GM23338 (cell line): ENCODE measurements around the gene CFAP100. TPM values are rescaled to one million over a fixed set of nuclear protein-coding genes. Genes with fewer than 3 reads are reported as not detected.

Experiments used
- ATAC-seq: fragments of 200-7000 bp; cut with Tn5 transposase; 3 replicates; pipeline ENCODE4 v1.9.1; 2020
- DNase-seq: peaks from one replicate; pipeline ENCODE4 v3.0.0-alpha.2; 2015; ENCODE audit warnings: low spot score
- H2AFZ ChIP-seq: fragments of 200-600 bp; sonication (generic); 2 replicates; pipeline ENCODE4 v1.8.0; 2016; ENCODE audit warnings: antibody characterized with exemption, mild to moderate bottlenecking, moderate library complexity
- H3F3A ChIP-seq: fragments of 200-600 bp; sonication (generic); replicated peaks from 2 replicates; pipeline ENCODE4 v1.8.0; 2017; ENCODE audit warnings: antibody characterized with exemption, mixed run types, low read depth
- H3K27ac ChIP-seq: fragments of 200-600 bp; sonication (generic); 2 replicates; pipeline ENCODE4 v1.6.1; 2016; ENCODE audit warnings: low read depth
- H3K27me3 ChIP-seq: fragments of 200-600 bp; sonication (generic); 2 replicates; pipeline ENCODE4 v1.8.0; 2016; ENCODE audit warnings: mild to moderate bottlenecking, mixed run types, moderate library complexity; ENCODE audit not compliant: insufficient read depth
- H3K36me3 ChIP-seq: fragments of 200-600 bp; sonication (generic); 2 replicates; pipeline ENCODE4 v1.8.0; 2016; ENCODE audit warnings: mild to moderate bottlenecking; ENCODE audit not compliant: insufficient read depth
- H3K4me1 ChIP-seq: fragments of 200-600 bp; sonication (generic); 2 replicates; pipeline ENCODE4 v1.8.0; 2016; ENCODE audit warnings: mild to moderate bottlenecking, moderate library complexity; ENCODE audit not compliant: insufficient read depth
- H3K4me2 ChIP-seq: fragments of 200-600 bp; sonication (generic); 2 replicates; pipeline ENCODE4 v1.7.1; 2017; ENCODE audit warnings: mixed run types
- H3K4me3 ChIP-seq: fragments of 200-600 bp; sonication (generic); 2 replicates; pipeline ENCODE4 v1.6.1; 2016; ENCODE audit warnings: mixed run types
- H3K79me2 ChIP-seq: fragments of 200-600 bp; sonication (generic); replicated peaks from 2 replicates; pipeline ENCODE4 v1.8.0; 2017; ENCODE audit warnings: mild to moderate bottlenecking; ENCODE audit not compliant: insufficient read depth
- H3K9me2 ChIP-seq: fragments of 200-600 bp; sonication (generic); 2 replicates; pipeline ENCODE4 v1.8.0; 2017; ENCODE audit not compliant: insufficient read depth
- H4K20me1 ChIP-seq: fragments of 200-600 bp; sonication (generic); replicated peaks from 2 replicates; pipeline ENCODE4 v1.8.0; 2017; ENCODE audit warnings: mild to moderate bottlenecking; ENCODE audit not compliant: insufficient read depth
- H3K27ac Mint-ChIP-seq: 2 replicates; pipeline ENCODE4 v1.8.0; 2020; ENCODE audit warnings: inconsistent platforms, mild to moderate bottlenecking, moderate library complexity, mixed read lengths
- H3K27me3 Mint-ChIP-seq: 3 replicates; pipeline ENCODE4 v1.8.0; 2022; ENCODE audit warnings: low read depth, mild to moderate bottlenecking, moderate library complexity, mixed read lengths, inconsistent platforms; ENCODE audit not compliant: insufficient read depth, poor library complexity
- H3K36me3 Mint-ChIP-seq: 3 replicates; pipeline ENCODE4 v1.8.0; 2021; ENCODE audit warnings: low read depth, mild to moderate bottlenecking, inconsistent platforms, moderate library complexity, mixed read lengths
- H3K4me1 Mint-ChIP-seq: 3 replicates; pipeline ENCODE4 v1.8.0; 2020; ENCODE audit warnings: mild to moderate bottlenecking, inconsistent platforms, mixed read lengths
- H3K4me3 Mint-ChIP-seq: 3 replicates; pipeline ENCODE4 v1.8.0; 2021; ENCODE audit warnings: moderate library complexity, mild to moderate bottlenecking, inconsistent platforms, mixed read lengths
- H3K9me3 Mint-ChIP-seq: 3 replicates; pipeline ENCODE4 v1.8.0; 2020; ENCODE audit warnings: moderate library complexity, mild to moderate bottlenecking, inconsistent platforms, mixed read lengths
- ETS1 ChIP-seq: IDR thresholded peaks from 2 replicates; pipeline ENCODE4 v1.6.1; 2016; ENCODE audit warnings: antibody characterized with exemption
- EZH2 ChIP-seq: fragments of 200-600 bp; sonication (generic); IDR thresholded peaks from one replicate; pipeline ENCODE4 v1.8.0; 2017; ENCODE audit warnings: antibody characterized with exemption, mild to moderate bottlenecking, low read depth; ENCODE audit not compliant: unreplicated experiment
- NANOG ChIP-seq: IDR thresholded peaks from 2 replicates; pipeline ENCODE4 v1.6.1; 2016; ENCODE audit warnings: antibody characterized with exemption, borderline replicate concordance
- STAT1 ChIP-seq: IDR thresholded peaks from one replicate; pipeline ENCODE4 v1.6.1; 2016; ENCODE audit warnings: antibody characterized with exemption; ENCODE audit not compliant: unreplicated experiment
- ZNF114 ChIP-seq: fragments of 250-450 bp; sonication (Bioruptor Pico); IDR thresholded peaks from 2 replicates; pipeline ENCODE4 v1.5.0; 2020; ENCODE audit warnings: mild to moderate bottlenecking, moderate library complexity
- ZNF462 ChIP-seq: fragments of 250-450 bp; sonication (Bioruptor Pico); IDR thresholded peaks from 2 replicates; pipeline ENCODE4 v1.5.0; 2020; ENCODE audit warnings: mild to moderate bottlenecking, moderate library complexity
- polyA plus RNA-seq: library from polyadenylated mRNA; unstranded; fragments of >200 nt; fragmentation: Nextera tagmentation; extraction: Ambion mirVana; gene quantifications from 2 replicates; pipeline ENCODE4 v1.2.1, GENCODE V29; 2016
- total RNA-seq: library from RNA; depleted of rRNA; stranded (reverse); fragments of >200 nt; shearing (Covaris generic); gene quantifications from 2 replicates; pipeline ENCODE4 v1.2.3, GENCODE V29; 2014
- TF ChIP-seq, protein P1 (sequence below): IDR thresholded peaks from one replicate; pipeline ENCODE4 v1.6.1; 2018; ENCODE audit warnings: antibody characterized with exemption; ENCODE audit not compliant: unreplicated experiment
- TF ChIP-seq, protein P2 (sequence below), 2 experiments: fragments of 200-600 bp in 1 of 2; sonication (generic) in 1 of 2; conservative IDR thresholded peaks; 2 replicates each; pipeline versions ENCODE4 v1.5.1 to v1.6.1; 2016 to 2017; ENCODE audit warnings: antibody characterized with exemption in 2 of 2, low read depth in 2 of 2, mild to moderate bottlenecking in 2 of 2, moderate library complexity in 1 of 2

The CFAP100 gene
- total and polyA plus RNA-seq, 2 experiments from 2014 or later = 0.07 TPM; not detected in 1

DNA sequence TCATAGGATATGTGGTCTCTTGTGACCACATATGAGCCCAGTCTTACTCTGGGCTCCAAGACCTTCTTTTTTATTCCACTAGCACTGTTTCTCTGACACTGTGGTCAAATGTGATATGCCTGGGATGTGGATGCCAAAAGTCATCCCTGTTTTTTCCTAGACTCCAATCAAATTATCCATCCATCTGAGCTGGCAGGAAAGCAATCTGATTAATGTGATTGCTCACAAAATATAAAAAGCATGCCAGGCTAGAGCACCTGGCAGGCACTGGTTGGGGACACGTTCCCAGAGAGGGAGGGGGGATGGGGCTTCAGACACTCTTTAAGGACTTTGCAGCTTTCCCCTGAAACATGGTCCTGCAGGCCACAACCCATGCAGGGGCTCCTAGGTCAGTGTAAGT lies 3.1 kb upstream of the CFAP100 start:
- Histone ChIP-seq H3K27me3 (peaks cover 42% of the 10 kb centered on the region), H3K79me2 (no peaks in the 10 kb centered on the region), H3K27ac (no peak overlapping the region), H3F3A (no peaks in the 10 kb centered on the region), H3K4me3 (no peak overlapping the region), H4K20me1 (no peaks in the 10 kb centered on the region), H3K4me2 (no peak overlapping the region), H3K36me3 (no peaks in the 10 kb centered on the region), H3K4me1 (peaks cover 4% of the 10 kb centered on the region; the same call in 1 of the 2 replicates), H2AFZ (no peak overlapping the region), H3K9me2 (no peaks in the 10 kb centered on the region)
- Mint-ChIP-seq H3K4me1 (peaks cover 11% of the 10 kb centered on the region), H3K9me3 (no peaks in the 10 kb centered on the region; the same call in 2 of the 3 replicates), H3K27me3 (peaks cover 36% of the 10 kb centered on the region), H3K36me3 (no peaks in the 10 kb centered on the region), H3K27ac (no peak overlapping the region), H3K4me3 (no peak overlapping the region)
- no peak for DNase-seq
- TF ChIP-seq, protein P1, sequence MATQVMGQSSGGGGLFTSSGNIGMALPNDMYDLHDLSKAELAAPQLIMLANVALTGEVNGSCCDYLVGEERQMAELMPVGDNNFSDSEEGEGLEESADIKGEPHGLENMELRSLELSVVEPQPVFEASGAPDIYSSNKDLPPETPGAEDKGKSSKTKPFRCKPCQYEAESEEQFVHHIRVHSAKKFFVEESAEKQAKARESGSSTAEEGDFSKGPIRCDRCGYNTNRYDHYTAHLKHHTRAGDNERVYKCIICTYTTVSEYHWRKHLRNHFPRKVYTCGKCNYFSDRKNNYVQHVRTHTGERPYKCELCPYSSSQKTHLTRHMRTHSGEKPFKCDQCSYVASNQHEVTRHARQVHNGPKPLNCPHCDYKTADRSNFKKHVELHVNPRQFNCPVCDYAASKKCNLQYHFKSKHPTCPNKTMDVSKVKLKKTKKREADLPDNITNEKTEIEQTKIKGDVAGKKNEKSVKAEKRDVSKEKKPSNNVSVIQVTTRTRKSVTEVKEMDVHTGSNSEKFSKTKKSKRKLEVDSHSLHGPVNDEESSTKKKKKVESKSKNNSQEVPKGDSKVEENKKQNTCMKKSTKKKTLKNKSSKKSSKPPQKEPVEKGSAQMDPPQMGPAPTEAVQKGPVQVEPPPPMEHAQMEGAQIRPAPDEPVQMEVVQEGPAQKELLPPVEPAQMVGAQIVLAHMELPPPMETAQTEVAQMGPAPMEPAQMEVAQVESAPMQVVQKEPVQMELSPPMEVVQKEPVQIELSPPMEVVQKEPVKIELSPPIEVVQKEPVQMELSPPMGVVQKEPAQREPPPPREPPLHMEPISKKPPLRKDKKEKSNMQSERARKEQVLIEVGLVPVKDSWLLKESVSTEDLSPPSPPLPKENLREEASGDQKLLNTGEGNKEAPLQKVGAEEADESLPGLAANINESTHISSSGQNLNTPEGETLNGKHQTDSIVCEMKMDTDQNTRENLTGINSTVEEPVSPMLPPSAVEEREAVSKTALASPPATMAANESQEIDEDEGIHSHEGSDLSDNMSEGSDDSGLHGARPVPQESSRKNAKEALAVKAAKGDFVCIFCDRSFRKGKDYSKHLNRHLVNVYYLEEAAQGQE = no peak
- TF ChIP-seq ETS1 (no peak), STAT1 (no peak), ZNF114 (CRISPR knock-in tag) (no peak), EZH2 (no peak), NANOG (no peak), ZNF462 (no peak)
- TF ChIP-seq, protein P2, sequence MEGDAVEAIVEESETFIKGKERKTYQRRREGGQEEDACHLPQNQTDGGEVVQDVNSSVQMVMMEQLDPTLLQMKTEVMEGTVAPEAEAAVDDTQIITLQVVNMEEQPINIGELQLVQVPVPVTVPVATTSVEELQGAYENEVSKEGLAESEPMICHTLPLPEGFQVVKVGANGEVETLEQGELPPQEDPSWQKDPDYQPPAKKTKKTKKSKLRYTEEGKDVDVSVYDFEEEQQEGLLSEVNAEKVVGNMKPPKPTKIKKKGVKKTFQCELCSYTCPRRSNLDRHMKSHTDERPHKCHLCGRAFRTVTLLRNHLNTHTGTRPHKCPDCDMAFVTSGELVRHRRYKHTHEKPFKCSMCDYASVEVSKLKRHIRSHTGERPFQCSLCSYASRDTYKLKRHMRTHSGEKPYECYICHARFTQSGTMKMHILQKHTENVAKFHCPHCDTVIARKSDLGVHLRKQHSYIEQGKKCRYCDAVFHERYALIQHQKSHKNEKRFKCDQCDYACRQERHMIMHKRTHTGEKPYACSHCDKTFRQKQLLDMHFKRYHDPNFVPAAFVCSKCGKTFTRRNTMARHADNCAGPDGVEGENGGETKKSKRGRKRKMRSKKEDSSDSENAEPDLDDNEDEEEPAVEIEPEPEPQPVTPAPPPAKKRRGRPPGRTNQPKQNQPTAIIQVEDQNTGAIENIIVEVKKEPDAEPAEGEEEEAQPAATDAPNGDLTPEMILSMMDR (conservative IDR thresholded peaks at IDR 0.05; ENCODE audit: low read depth in 2 of 2) = no peak
- no peak for ATAC-seq
